Measurements from ENCODE around the gene CD14.
"Not testable (repeated sequence)": the region's sequence is repeated elsewhere in the genome, so short reads cannot be mapped to it uniquely, and the experiment has no call there.

The CD14 gene

DNA sequence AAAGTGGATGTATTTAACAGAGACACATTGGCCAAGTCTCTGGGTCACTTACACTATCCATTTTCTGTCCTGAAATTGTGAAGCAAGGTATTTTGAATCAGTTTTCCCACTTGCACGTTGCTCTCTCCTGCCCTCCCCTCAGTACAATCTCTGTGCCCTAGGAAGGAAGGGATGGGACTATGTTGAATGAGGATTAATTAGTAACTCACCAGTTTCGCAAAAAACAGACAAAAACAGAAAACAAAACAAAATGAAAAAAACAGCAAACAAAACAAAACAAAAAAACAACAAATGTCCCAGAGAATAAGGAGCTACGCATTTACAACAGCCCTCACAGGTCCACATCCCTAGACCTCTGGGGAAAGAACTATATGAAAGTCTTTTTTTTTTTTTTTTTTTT is 1.1 kb upstream of the CD14 start:
- DNase-seq: no peak

DNA sequence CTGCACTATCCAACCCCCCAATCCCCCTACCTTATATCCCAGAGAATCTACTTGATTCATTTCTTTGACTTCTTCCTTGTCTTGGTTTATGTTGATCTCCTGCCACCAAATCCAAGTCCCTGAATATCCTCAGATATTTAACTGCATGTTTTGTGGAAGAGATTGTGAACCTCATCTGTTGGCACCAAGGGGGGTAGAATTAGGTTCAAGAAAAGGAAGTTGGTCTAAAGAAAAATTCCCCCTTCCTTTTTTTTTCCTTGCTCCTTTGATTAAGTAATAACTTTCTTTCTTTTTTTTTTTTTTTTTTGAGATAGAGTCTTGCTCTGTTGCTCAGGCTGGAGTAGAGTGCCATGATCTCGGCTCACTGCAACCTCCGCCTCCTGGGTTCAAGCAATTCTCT is 526 bp upstream of the CD14 start:
- DNase-seq: no peak

DNA sequence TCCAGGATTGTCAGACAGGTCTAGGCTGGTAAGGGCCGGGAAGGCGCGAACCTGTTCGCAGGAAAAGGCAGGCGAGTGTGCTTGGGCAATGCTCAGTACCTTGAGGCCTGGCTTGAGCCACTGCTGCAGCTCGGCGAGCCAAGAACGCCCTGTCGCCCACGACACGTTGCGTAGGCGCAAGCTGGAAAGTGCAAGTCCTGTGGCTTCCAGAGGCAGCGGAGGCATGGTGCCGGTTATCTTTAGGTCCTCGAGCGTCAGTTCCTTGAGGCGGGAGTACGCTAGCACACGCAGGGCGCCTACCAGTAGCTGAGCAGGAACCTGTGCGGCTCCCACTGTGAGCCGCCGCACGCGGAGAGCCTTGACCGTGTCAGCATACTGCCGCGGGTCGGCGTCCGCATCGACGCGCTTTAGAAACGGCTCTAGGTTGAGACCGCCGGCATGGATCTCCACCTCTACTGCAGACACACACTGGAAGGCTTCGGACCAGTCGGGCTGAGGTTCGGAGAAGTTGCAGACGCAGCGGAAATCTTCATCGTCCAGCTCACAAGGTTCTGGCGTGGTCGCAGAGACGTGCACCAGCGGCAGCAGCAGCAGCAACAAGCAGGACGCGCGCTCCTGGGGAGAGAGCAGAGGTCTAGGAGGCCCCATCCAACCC is 482 bp downstream of the CD14 start:
- DNase-seq: peak; percentile 56

DNA sequence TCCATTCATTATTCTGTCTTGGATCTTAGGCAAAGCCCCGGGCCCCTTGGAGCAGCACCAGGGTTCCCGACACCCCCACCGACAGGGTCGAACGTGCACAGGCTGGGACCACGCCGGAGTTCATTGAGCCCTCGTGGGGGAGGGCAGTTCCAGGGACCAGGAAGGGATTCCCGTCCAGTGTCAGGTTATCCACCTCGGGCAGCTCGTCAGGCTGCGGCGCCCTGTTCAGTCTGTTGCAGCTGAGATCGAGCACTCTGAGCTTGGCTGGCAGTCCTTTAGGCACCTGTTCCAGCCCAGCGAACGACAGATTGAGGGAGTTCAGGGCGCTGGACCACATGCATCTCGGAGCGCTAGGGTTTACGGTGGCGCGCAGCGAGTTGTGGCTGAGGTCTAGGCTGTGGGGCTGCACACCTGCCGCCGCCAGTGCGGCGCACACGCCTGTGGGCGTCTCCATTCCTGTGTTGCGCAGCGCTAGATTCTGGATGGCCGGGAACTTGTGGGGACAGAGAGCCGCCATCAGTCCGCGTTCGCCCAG is 1.1 kb downstream of the CD14 start:
- DNase-seq: no peak

DNA sequence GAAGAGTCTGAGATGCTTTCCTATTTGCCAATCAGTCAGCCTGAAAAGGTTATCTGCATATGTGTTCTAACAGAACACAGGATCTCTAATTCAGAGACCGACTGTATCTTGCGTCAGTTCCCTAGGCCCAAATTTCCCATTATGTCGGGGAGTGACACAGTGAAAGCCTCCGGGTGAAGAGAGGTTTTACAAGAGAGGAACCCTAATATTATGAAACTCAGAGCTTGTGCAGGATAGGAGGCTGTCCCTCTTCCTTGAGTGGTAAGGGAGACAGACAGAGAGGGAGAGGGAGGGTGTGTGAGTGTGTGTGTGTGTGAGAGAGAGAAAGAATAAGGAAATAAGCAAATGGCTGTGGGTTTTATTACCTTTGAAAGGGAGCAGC is 1.9 kb downstream of the CD14 start:
- no peak for DNase-seq

DNA sequence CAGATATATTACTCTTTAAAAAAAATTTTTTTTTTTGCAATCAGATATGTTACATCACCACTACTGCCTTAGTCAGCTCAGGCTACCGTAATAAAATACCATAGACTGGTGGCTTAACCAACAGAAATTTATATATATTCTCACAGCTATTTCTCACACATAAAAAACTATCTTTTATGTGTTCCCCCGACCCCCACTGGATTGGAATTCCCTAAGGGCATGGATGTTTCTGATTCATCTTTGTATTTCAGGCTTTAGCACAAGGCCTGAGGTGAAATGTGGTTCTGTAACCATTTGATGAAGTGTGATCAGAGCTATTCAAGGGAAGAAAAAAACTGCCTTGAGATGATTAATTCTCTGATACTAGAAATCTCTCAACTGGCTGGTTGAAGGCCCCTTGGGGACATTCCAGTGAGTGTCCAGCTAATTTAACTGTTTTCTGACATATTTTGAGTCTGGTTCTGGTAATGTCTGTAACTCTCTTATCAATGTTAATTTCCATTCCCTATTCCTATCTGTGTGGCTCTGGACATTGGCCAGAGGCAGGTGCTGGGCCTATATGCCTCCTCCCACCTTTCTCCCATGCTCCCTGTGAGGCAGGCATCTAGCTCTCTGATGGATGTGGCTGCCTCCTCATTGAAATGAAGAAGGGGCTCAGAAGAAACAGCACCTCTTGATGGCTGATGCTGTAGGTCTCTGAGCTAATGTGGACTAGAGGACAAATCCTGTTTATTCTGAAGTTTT is 2.5 kb downstream of the CD14 start:
- no peak for DNase-seq

DNA sequence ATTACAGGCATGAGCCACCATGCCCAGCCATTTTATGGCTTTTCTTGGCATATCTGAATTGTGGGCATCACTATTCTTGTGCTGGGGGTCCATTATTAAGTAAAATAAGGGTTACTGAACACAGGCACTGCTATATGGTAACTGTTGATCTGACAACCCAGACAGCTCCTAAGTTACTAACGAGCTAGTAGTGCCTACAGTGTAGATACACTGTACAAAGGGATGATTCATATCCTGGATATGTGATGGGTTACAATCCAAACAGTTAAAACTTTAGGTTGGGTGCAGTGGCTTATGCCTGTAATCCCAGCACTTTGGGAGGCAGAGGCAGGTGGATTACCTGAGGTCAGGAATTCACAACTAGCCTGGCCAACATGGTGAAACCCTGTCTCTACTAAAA is 4.3 kb downstream of the CD14 start:
- no peak for DNase-seq

DNA sequence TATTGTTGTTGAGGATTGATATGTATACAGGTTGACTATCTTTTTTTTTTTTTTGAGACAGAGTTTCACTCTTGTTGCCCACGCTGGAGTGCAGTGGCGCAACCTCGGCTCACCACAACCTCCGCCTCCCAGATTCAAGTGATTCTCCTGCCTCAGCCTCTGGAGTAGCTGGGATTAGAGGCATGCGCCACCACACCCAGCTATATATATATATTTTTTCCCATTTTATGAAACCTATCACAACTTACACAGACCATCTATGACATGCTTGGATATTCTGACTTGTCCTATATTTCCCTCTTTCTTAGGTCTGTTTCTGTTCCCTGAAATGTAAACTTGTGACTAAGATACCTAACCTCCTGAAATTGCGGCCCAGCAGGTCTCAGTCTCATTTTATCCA is 5.0 kb downstream of the CD14 start:
- DNase-seq: no peak

DNA sequence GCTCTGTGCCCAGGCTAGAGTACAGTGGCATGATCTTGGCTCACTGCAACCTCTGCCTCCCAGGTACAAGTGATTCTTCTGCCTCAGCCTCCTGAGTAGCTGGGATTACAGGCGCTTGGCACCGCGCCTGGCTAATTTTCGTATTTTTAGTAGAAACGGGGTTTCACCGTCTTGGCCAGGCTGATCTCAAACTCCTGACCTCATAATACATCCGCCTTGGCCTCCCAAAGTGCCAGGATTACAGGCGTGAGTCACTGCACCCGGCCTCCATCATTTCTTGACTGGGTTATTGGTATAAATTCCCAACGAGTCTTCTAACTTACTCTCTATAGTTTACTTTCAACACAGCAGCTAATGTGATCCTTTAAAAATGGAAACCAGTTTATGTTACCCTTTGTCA is 8.1 kb downstream of the CD14 start:
- not testable (repeated sequence) for DNase-seq

DNA sequence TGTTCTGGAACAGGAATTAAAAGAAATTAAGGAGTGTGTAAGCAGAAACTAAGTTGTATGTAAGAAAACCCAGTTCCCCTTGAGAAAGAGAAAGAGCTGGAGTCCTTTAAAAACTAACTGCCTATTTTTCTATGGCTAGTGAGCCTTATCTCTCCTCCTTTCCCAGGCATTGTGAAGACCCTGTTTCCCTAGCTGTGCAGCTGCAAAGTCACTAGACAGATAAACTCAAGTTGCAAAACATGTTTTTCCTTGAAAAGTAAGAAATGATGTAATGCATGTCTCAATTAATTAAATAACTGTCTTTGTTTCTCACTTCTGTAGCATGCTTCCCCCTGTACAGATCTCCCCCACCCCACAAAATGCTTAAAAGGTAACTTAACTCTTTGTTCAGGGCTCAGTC is 9.9 kb downstream of the CD14 start:
- DNase-seq: not testable (repeated sequence)

DNA sequence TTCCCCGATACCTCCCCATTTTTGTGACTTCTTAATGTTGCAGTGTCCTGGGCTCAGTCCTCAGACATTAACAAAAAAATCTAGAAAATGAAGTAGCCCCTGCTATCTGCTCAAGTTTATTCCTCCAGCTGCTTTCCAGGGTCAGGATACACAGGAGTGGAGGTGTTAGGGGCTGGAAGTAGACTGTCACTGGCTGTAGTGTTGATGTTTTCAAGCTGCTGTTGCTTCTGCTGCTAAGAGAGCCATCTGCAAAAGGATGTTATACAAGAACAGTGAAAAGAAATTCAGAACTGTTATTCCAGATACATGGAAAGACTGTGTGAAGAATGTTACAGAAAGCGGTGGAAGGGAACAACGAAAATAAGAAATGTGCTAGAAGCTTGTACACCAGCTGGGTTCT is 10.7 kb downstream of the CD14 start:
- no peak for DNase-seq

DNA sequence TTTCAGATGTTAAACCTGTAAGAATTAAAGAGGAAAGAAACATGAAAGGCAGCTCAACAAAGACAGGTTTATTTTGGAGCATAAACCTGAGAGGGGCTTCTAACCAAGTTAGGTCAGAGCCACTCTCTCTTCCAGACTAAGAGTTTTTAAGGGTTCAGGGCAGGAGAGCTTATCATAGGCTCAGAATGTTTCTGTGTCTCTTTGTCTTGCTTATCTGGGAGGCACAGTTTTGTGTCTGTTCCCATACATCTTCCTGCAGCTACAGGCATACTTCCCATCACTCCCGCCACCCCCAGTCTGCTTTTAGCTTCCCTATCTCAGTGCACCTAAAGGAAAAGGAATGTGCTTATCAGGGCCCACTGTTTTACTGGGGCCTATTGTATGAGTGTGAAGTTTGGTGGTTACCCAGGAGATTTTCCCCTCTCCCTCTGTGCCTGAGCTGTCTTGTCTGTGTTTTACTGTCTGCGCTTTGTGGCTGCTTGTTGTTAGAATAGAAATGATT is 21.9 kb downstream of the CD14 start:
- no peak for DNase-seq

DNA sequence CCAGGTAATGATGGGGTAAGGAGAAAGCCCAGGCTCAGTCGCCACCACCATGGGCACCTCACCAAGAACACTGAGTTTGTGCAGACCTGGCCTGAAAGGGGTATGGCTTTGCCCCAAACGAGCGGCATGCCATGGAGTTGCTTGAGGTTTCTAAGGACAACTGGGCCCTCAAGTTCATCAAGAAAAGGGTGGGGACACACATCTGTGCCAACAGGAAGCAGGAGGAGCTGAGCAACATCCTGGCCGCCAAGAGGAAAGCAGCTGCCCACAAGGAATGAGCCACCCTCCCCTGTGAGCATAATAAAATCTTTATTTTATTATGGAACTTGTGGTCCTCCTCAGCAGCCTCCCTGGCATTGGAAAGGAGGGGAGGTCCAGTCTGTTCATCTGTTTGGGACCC is 23.8 kb downstream of the CD14 start:
- DNase-seq: no peak

DNA sequence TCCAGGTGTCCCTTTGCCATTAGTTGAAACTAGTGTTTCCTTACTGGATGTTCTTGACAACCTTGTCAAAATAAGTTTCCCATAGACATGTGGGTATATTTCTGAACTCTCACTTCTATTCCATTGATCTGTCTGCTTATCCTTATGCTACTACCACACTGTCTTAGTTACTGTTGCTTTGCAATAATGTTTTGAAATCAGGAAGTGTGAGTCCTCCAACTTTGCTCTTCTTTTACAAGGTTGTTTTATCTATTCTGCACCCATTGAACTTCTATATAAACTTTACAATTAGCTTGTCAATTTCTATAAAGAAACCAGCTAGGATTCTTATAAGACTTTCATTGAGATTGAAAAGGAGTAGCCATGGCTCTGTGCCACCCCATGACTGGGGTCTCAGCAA is 24.3 kb downstream of the CD14 start:
- DNase-seq: no peak

DNA sequence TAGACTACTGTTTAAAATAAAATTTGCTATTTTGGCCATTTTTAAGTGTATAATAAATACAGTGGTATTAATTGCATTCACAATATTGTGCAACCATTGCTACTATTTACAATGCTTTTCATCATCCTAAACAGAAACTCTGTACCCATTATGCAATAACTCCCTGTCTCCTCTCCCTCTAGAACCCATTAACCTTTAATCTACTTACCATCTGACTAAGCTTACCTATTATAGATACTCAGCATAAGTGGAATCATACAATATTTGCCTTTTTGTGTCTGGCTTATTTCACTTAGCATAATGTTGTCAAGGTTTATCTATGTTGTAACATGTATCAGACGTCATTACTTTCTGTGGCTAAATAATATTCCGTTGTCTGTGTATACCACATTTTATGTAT is 25.9 kb downstream of the CD14 start:
- no peak for DNase-seq

DNA sequence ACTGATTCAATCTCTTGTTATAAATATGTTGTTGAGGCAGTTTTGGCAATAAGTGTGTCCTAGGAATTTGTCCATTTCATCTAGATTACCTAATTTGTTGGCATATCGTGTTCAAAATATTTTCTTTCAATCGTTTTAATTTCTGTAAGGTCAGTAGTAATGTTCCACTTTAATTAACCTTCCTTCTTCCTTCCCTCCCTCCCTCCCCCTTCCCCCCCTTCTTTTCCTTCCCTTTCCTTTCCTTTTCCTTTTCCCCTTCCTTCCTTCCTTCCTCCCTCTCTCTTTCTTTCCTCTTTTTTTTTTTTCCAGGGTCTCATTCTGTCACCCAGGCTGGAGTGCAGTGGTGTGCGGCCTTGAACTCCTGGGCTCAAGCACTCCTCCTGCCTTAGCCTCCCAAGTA is 27.1 kb downstream of the CD14 start:
- no peak for DNase-seq

DNA sequence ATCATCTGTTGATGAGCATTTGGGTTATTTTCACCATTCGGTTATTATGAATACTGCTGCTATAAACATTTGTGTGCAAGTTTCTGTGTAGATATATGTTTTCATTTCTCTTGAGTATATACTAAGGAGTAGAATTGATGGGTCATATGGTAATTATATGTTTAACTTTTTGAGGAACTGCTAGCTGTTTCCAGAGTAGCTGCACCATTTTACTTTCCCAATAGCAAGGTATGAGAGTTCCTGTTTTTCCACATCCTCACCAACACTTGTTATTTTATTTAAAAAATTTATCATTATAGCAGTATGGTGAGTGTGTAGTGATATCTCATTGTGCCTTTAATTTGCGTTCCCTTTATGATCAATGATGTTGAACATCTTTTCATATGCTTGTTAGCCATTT is 29.2 kb downstream of the CD14 start:
- no peak for DNase-seq

DNA sequence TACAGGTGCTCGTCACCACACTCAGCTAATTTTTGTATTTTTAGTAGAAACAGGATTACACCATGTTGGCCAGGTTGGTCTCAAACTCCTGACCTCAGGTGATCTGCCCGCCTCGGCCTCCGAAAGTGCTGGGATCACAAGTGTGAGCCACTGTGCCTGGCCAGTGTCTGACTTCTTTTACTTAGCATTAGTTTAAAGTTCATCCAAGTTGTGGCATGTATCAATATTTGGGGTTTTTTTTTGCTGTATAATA is 29.6 kb downstream of the CD14 start:
- not testable (repeated sequence) for DNase-seq

DNA sequence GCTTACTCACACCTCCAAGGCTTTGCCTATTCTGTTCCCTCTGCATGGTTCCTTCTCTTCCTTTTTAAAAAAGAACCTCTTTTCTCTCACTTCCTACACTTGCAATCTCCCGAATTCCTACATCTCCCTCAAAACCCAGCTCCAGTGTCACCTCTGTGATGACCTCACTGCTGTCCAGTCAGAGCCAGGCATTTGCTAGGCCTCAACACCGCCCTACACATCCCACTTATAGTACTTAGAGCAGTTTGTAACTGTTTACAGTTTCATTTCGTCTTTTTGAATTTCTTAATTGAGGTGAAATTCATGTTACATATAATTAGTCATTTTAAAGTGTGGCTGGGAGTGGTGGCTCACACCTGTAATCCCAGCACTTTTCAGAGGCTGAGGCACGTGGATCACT is 30.8 kb downstream of the CD14 start:
- no peak for DNase-seq

DNA sequence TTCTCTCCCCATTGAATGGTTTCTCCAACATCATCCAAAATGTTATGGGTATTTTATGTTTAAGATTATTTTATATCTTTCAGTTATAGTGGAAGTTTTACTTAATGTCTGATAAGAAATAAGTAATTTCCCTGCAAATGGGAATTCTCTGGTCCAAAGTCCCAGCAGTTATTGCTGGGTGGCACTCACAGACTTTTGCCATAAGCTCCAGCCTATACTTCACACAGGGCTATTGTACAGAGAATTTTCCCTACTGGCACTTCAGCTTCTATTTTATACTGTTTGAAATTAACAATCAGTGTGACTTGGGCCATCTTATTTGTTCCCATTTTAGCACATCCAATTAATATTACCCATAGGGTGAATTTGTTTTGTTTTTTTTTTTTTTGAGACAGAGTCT is 32.9 kb downstream of the CD14 start:
- DNase-seq: no peak

DNA sequence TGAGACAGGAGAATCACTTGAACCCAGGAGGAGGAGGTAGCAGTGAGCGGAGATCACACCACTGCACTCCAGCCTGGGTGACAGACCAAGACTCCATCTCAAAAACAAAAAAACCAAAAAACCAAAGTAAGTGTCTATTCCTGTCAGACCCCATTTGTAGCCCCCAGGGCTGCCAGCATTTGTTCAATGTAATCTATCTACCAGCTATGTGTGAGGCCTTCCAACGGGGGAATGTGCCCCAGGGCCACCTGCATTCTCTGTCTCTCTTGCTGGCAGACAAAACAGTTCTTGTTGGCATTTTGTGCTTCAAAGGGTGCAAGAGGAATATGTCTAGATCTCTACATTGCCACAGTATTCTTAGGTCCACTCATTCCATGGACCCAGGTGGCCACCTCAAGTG is 34.1 kb downstream of the CD14 start:
- DNase-seq: no peak

DNA sequence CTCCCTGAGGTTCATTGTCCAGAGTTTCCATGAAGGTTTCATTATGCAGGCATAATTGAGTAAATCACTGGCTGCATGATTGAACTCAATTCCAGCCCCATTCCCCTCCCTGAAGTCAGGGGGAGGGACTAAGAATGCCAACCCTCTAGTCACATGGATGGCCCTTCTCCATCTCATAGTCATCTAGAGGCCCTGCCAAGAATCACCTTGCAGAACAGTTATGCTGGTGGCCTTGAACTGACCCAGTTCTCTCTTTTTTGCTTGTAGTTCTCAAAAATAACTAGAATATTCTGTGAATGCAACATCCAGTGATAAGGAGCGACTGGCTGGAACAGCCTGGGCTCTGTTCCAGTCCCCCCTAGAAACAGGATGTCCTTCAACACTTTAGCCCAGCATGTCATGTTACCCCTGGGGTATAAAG is 36.6 kb downstream of the CD14 start:
- no peak for DNase-seq

DNA sequence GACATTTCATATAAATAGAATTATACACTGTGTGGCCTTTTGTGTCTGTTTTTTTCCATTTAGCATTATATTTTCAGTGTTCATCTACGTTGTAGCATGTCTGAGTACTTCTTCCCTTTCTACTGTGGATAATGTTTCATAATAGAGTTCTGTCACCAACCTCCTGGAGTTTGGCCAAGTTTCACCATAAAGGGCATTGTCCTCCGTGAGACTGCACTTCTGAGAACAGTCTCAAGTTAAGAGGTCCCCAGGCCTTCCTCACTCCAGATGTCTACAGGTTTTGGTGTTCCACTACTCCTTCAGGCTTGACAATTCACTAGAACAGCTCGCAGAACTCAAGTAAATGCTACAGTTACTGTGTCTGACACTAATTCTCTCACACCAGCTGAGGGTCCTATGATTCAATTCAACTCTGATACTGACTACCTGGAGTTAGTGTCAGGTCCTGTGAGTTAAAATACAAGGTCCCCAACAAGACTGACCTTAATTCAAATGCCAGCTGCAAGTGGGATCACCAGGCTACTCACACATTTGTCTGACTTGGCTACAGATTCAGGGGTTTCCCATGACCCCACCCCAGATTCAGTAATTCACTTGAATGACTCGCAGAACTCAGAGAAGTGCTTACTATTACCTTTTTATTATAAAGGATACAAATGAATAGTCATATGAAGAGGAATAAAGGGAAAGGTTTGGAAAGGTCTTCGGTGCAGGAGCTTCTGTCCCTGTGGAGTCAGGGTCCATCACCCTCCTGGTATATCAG is 37.3 kb downstream of the CD14 start:
- DNase-seq: no peak

DNA sequence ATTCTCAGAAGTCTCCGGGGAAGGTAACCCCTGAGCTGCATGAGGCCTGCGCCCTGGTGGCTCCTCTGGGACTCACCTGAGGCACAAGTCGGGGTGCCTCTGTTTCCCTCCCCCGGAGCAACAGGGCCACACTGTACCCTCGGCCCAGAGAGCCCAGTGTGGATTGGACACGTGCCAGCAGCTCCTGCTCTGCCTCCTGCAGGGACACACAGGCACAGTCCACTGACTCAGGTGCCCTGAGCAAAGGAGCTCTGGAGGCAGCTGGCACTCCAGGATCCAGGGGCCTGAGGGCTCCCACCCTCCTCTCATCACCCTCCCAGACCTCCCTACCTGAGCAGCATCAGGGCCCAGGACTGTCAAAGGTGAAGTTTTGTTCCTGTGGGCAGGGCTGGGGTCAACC is 38.8 kb downstream of the CD14 start:
- no peak for DNase-seq

Measured in central memory CD4-positive, alpha-beta T cell (primary cell).